Large intestine (tissue), 3 donors: ENCODE results near the gene SCML1. TPM values are rescaled to one million over a fixed set of nuclear protein-coding genes. Genes with fewer than 3 reads are reported as not detected.
A peak's percentile ranks its signal among the peaks of the same experiment; 100 is the strongest.

Experiments used
- DNase-seq, 2 donors: peaks; one replicate each; pipeline versions ENCODE4 v3.0.0 to v3.0.0-alpha.2; 2013
- H3K27ac ChIP-seq: one replicate; pipeline ENCODE4 v1.5.1; 2013; ENCODE audit warnings: low read length
- H3K27me3 ChIP-seq: 2 replicates; pipeline ENCODE4 v1.6.1; 2013; ENCODE audit warnings: low read length; ENCODE audit not compliant: control insufficient read depth, insufficient read depth
- H3K36me3 ChIP-seq: 2 replicates; pipeline ENCODE4 v1.6.1; 2013; ENCODE audit warnings: low read length; ENCODE audit not compliant: control insufficient read depth, insufficient read depth
- H3K4me1 ChIP-seq: one replicate; pipeline ENCODE4 v1.6.1; 2013; ENCODE audit warnings: low read length; ENCODE audit not compliant: control insufficient read depth, insufficient read depth
- H3K4me3 ChIP-seq: one replicate; pipeline ENCODE4 v1.5.1; 2013; ENCODE audit warnings: low read length
- H3K9me3 ChIP-seq: one replicate; pipeline ENCODE4 v1.6.1; 2013; ENCODE audit warnings: mild to moderate bottlenecking, low read depth, low read length, moderate library complexity; ENCODE audit not compliant: control insufficient read depth
- WGBS: methylation state at CpG from one replicate; pipeline ENCODE4 v1.1.5; 2013; ENCODE audit warnings: low lambda C conversion rate; ENCODE audit not compliant: insufficient coverage; 5-methylcytosine and 5-hydroxymethylcytosine counted together
- polyA plus RNA-seq: library from polyadenylated mRNA; unstranded; fragments of 120-200 nt; gene quantifications from one replicate; pipeline ENCODE4 v1.2.1, GENCODE V29; 2013

SCML1 gene
- polyA plus RNA-seq, 1 donor, result 14.1 TPM

DNA sequence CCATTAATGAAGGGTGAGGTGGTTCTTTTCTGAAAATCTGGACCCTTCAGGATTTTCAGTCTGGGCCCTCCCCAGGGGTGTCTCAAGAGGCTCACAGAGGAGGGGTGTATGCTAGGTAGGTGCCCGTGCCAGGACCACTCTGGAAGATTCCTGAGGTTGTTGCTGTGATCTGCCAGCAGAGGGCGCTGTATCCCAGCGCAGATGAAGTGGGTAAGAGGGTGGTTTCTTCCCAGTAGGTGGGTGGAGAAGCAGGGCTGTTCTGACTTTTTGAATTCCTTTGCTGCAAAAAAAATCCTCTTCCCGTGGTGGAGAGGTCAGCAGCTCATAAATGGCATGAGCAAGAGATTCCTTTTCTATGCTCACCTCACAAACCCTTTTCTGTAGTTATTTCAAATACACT lies 51.1 kb downstream of the SCML1 start:
- Histone ChIP-seq H3K27me3 (no peaks in the 10 kb centered on the region), H3K9me3 (no peaks in the 10 kb centered on the region), H3K27ac (no peak overlapping the region), H3K4me3 (no peak overlapping the region), H3K36me3 (no peaks in the 10 kb centered on the region), H3K4me1 (no peaks in the 10 kb centered on the region)
- WGBS, result no CpG with 5 or more reads among the region's 4 CpGs
- DNase-seq, result peak; percentile 13 to 24

DNA sequence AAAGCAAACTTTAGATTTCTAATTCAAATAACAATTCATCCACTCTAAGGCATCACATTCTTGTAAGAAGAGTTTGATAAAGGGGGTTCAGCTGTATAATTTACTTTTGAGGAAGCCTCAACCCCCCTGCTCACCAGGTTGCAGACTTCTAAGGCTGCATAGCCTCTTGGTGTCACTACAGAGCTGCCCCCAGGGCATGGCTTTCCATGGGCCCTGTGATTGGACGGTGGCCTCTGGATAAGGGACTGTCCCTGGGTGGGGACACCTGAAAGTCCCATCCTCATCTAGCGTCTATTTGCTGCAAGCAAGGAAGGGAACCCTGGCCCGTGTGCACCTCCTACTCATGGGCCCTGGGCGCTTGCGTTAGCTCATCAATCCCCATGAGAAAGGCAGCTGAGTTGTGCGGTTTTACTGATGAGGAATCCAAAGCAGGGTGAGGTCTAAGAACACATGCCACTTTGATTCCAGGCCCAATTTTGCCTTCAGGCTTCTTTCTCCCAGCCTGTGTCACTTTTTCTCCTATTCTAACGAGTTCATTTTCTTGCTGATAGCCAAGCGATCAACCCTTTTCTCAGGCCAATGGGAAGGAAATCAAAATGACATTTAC lies 51.8 kb downstream of the SCML1 start:
- H3K9me3 ChIP-seq, result no peaks in the 10 kb centered on the region
- no peaks in the 10 kb centered on the region for H3K36me3 ChIP-seq
- no CpG with 5 or more reads among the region's 8 CpGs for WGBS
- no peaks in the 10 kb centered on the region for H3K27me3 ChIP-seq
- no peak for DNase-seq
- no peak overlapping the region for H3K27ac ChIP-seq
- H3K4me3 ChIP-seq, result no peak overlapping the region
- H3K4me1 ChIP-seq, result no peaks in the 10 kb centered on the region

DNA sequence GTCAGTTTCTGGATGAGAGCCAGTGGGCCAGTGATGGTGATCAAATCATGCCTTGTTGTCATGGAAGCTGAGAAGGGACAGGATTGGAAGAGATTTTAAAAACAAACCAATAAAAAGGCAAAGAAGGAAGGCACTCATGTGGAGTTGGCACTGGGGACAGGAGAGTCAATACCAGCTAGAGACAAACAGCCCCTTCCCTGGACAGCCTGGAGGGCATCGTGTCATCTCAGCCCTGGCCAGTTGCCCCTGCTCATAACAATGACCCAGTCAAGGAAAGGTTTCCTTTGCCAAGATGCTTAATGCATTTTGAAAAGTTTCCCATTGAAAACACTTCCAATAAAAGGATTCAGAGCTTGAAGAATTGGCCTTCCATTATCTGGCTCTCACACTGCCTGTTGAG lies 55.5 kb downstream of the SCML1 start:
- no peaks in the 10 kb centered on the region for H3K27me3 ChIP-seq
- no peaks in the 10 kb centered on the region for H3K4me1 ChIP-seq
- no peak overlapping the region for H3K4me3 ChIP-seq
- H3K9me3 ChIP-seq, result no peaks in the 10 kb centered on the region
- no peak for DNase-seq
- no peak overlapping the region for H3K27ac ChIP-seq
- no peaks in the 10 kb centered on the region for H3K36me3 ChIP-seq
- WGBS, result no CpG with 5 or more reads among the region's 1 CpG

DNA sequence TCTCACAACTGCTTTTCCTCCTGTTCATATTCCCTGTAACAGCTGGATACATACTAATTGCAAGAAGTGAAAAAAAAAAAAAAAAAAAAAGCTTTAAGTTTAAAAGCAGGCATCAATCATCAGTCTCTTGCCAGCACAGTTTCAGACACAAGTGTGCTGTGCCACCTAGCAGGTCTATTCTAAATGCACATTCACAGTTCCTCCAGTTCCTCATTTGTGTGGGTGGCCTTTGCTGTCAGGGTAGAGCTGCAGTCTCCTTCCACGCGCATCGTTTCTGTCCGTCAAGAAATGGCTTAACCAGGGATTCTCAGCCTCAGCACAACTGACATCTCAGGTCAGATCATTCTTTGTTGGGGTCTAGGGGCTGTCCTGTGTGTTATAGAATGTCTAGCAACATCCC lies 61.6 kb downstream of the SCML1 start:
- no peak overlapping the region for H3K4me3 ChIP-seq
- no peaks in the 10 kb centered on the region for H3K36me3 ChIP-seq
- no peaks in the 10 kb centered on the region for H3K9me3 ChIP-seq
- no peak for DNase-seq
- H3K27me3 ChIP-seq, result no peaks in the 10 kb centered on the region
- no CpG with 5 or more reads among the region's 4 CpGs for WGBS
- H3K4me1 ChIP-seq, result no peaks in the 10 kb centered on the region
- H3K27ac ChIP-seq, result no peak overlapping the region

DNA sequence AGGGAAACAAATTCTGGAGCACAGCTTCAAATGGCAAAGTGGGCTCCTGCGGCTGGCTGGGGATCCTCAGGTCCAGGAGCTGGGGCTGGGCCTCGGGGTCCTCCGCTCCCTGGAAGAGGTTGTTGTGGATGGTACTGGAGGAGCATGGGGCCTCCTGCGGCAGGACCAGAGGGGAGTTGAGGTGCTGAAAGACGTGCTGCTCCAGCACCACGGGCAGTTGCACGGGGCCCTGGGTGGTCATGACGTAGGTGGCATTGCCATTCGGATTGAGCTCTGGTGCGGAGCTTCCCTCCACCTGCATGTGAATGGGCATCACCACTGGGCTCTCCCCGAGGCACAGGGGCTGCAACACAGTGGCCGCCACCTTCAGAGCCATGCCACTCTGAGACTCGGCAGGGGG lies 64.1 kb downstream of the SCML1 start:
- Histone ChIP-seq H3K36me3 (no peaks in the 10 kb centered on the region), H3K9me3 (no peaks in the 10 kb centered on the region), H3K4me1 (no peaks in the 10 kb centered on the region), H3K27me3 (no peaks in the 10 kb centered on the region), H3K4me3 (no peak overlapping the region), H3K27ac (no peak overlapping the region)
- DNase-seq, result no peak
- no CpG with 5 or more reads among the region's 13 CpGs for WGBS

DNA sequence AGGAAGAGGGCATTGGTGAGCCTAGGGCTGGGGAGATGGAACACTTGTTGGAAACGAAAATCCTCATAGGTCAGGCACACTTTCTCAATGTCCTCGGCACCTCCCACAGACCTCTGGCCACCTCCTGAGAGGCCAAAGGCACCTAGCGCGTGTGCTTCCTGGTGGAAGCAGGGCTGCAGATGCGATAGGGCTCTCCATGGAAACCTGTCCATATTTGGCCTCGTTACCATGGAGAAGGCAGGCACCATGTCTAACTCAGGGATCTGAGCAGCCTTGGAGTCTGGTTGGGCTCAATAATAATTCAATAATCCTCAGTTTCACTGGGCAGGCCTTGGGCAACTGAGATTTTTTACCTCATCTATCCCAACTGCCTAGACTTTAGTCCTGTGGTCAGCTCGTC lies 65.5 kb downstream of the SCML1 start:
- Histone ChIP-seq H3K36me3 (no peaks in the 10 kb centered on the region), H3K4me1 (no peaks in the 10 kb centered on the region), H3K27ac (no peak overlapping the region), H3K27me3 (no peaks in the 10 kb centered on the region), H3K4me3 (no peak overlapping the region), H3K9me3 (no peaks in the 10 kb centered on the region)
- no CpG with 5 or more reads among the region's 7 CpGs for WGBS
- no peak for DNase-seq

DNA sequence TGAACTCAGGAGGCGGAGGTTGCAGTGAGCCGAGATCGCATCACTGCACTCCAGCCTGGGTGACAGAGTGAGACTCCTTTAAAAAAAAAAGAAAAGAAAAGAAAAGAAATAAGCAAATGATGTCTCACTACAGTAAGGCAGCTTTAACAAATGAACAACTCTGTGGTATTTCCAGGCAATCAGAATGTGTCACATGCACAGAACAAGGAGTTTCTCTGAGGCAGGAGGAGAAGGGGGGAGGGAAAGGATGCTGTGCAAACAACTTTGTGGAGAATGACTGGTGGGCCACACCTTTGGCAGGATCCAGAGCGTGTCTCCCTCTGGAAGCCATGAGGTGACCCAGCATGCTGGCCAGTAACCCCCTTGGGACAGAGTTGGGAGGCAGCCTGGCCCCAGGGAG lies 66.2 kb downstream of the SCML1 start:
- Histone ChIP-seq H3K27ac (no peak overlapping the region), H3K4me1 (no peaks in the 10 kb centered on the region), H3K27me3 (no peaks in the 10 kb centered on the region), H3K4me3 (no peak overlapping the region), H3K9me3 (no peaks in the 10 kb centered on the region), H3K36me3 (no peaks in the 10 kb centered on the region)
- DNase-seq, result no peak
- 100% methylated on average over 1 of the region's 4 CpGs for WGBS

Other genes with a start within 250 kb of the SCML1 start
- gene RAI2, start 123.8 kb downstream of the SCML1 start, polyA plus RNA-seq, result 5.9 TPM